Activated effector memory CD4-positive, alpha-beta T cell treated with anti-CD3 and anti-CD28 coated beads, Interleukin-2, amount 50 U/mL, for 16 hours (primary cell): ENCODE results near the gene DNAJC22.
"Not testable (repeated sequence)": the region's sequence is repeated elsewhere in the genome, so short reads cannot be mapped to it uniquely, and the experiment has no call there.

Experiments used
- DNase-seq: peaks from one replicate; pipeline ENCODE4 v3.0.0-alpha.2; 2020

Gene DNAJC22

GRCh38 chr12:49375406-49375805 is 28.7 kb downstream of the DNAJC22 start:
- DNase-seq = no peak

- DNase-seq = no peak
Measured at GRCh38 chr12:49377386-49377785, 30.7 kb downstream of the DNAJC22 start.

- DNase-seq = not testable (repeated sequence)
Measured at GRCh38 chr12:49380184-49380583, 33.5 kb downstream of the DNAJC22 start.

GRCh38 chr12:49388682-49389386 is 42.1 kb downstream of the DNAJC22 start:
- DNase-seq = peak; percentile 84

- DNase-seq = no peak
Measured at GRCh38 chr12:49389387-49389703, 42.7 kb downstream of the DNAJC22 start.

- DNase-seq = no peak
Measured at GRCh38 chr12:49397000-49397399, 50.3 kb downstream of the DNAJC22 start.

- DNase-seq = no peak
Measured at GRCh38 chr12:49400304-49400703, 53.6 kb downstream of the DNAJC22 start.
